AG08396 (cell line): ENCODE results near the gene DRD5.

Experiments
- DNase-seq: peaks from one replicate; pipeline ENCODE4 v3.0.0; 2012; ENCODE audit warnings: low spot score, mixed read lengths

DRD5 gene

GRCh38 chr4:9816285-9816684 is 34.9 kb downstream of the DRD5 start:
- DNase-seq, result no peak

GRCh38 chr4:9820343-9820742 is 38.9 kb downstream of the DRD5 start:
- no peak for DNase-seq

GRCh38 chr4:9825049-9825448 is 43.6 kb downstream of the DRD5 start:
- DNase-seq, result no peak

GRCh38 chr4:9826551-9826950 is 45.1 kb downstream of the DRD5 start:
- DNase-seq, result no peak

- no peak for DNase-seq
Observed at GRCh38 chr4:9832640-9833039, 51.2 kb downstream of the DRD5 start.

GRCh38 chr4:9833421-9833820 is 52.0 kb downstream of the DRD5 start:
- no peak for DNase-seq
